KBM-7 (cell line): ENCODE results near the gene ERC2.
A peak's percentile ranks its signal among the peaks of the same experiment; 100 is the strongest.

Experiments used
- DNase-seq: peaks from one replicate; pipeline ENCODE4 v3.0.0-alpha.2; 2015
- in situ Hi-C: fragments of 300-500 bp; cut with MboI; formaldehyde crosslinking; loops from 2 replicates; pipeline ENCODE4 v1.14.3; 2020; ENCODE audit warnings: low sequenced_read_pairs, low pct_unique_long_range_greater_than_20kb, mixed read lengths

The ERC2 gene

GRCh38 chr3:56205406-56205805, 262.9 kb downstream of the ERC2 start:
- no peak for DNase-seq
- in situ Hi-C loops: no loop called here

GRCh38 chr3:56202997-56203396, 265.3 kb downstream of the ERC2 start:
- in situ Hi-C loops: no loop called here
- no peak for DNase-seq

DNA sequence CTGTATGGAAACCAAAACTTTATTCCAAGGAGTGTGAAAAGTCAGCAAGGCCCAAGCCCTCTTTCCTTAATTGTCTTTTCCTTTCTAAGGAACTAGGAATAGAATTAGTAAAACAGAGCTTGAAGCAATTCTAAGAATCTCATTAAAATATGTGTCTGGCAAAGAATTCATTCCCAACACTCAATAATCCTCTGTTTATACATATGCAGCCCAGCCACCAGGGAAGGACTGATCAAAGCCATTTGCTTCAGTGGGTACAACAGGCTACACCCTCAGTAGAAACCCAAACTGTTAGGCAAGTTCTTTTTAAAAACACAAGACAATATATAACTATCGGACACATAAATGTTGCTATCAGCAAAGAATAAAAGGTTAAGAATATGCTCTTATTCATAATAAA, 266.9 kb downstream of the ERC2 start:
- in situ Hi-C loops: no loop called here
- DNase-seq: no peak

DNA sequence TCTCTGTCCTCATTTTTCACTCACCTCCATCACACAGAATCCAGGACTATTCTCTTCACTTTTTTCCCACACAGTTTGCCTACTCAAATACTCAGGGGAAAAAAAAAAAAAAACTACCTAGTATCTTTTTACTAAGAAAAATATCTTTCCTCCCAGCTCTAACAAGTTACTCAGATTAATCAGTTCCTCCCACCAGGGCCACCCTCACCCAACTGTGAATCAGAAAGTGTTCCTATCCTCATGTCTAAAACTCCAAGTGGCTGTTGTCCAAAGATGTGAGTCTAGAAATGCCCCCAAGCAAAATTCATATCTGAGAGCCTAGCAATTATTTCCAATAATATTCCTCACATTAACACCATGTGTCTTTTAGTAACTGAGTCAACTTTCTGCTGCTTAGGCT, 268.0 kb downstream of the ERC2 start:
- in situ Hi-C loops: no loop called here
- no peak for DNase-seq

DNA sequence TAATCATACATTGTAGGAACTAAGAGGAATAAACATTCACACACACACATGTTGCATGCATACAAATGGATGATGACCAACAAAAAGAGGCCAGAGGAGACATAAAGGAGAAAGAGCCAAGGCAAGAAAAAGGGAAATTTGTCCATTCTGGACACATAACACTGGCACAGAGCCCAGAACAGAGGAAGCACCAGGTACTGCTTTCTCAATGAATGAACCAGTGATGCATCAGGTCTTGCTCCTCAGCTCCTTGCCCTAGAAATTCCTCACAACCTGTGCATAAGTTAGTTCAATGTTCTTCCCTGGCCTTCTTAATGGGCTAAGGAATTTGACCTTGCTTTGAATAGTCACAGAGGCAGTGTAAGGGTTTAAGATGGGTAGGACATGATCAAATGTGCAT, 270.3 kb downstream of the ERC2 start:
- in situ Hi-C loops: no loop called here
- no peak for DNase-seq

GRCh38 chr3:56197259-56197965, 270.9 kb downstream of the ERC2 start:
- in situ Hi-C loops: no loop called here
- DNase-seq: no peak

DNA sequence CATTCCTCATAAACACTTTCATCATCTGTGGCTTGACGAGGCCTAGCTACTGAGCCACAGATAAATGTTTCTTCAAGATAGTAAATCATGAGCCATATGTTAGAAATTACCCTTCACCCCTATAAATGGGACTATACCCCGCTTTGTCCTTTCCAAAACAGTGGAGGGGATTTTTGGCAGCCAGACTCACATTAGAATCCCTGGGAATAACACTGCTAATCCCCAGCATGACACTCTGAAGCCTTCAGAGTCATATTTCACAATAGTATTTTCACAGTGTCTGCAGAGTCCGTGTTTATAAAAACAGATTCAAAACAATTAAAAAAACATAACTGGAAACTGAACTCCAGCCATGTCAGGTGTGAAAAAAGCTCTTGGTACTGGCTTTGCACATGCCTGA, 271.6 kb downstream of the ERC2 start:
- in situ Hi-C loops: no loop called here
- DNase-seq: no peak

GRCh38 chr3:56193519-56193918, 274.7 kb downstream of the ERC2 start:
- in situ Hi-C loops: no loop called here
- DNase-seq: no peak

DNA sequence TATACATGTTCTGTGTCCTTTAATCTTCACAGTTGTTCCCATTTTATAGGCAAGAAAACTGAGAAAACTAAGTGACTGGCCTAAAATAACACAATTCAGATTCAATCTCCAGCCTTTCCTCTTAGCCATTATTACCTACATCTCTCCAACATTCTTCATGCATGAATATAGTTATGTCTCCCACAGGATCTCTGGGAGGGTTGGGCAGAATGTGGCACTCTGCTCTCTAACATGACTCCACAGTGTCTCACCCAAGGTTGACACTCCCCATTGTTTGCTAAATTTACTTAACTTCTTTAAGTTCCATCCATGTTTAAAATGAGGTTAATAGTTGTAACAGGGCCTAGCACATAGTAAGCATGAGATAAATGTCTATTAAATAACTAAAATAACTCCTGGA, 276.3 kb downstream of the ERC2 start:
- no peak for DNase-seq
- in situ Hi-C loops: no loop called here

GRCh38 chr3:56190771-56191305, 277.4 kb downstream of the ERC2 start:
- in situ Hi-C loops: no loop called here

GRCh38 chr3:56190130-56190529, 278.1 kb downstream of the ERC2 start:
- DNase-seq: no peak
- in situ Hi-C loops: no loop called here

More at GRCh38 chr3:56190771-56191305, 277.4 kb downstream of the ERC2 start:
- DNase-seq: no peak

GRCh38 chr3:56189536-56189935, 278.7 kb downstream of the ERC2 start:
- in situ Hi-C loops: no loop called here
- DNase-seq: no peak

DNA sequence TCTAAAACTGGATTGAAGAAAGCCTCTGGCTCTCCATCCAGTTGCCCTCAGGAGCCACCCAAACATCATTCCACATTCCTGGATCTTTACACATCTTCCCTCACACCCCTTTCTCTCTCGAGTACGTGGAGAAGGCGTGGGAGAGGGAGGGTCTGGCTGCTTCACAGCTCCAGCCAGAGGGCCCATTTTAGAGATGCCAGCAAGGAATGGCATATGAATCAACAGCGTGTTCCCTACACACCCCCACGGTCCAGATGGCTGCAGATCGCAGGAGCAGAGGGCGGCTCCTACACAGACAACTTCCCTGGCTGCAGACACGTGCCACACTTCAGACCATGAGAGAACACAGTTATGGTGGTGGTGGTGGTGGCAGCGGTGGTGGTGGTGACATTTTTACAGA, 280.1 kb downstream of the ERC2 start:
- no peak for DNase-seq
- in situ Hi-C loops: no loop called here

DNA sequence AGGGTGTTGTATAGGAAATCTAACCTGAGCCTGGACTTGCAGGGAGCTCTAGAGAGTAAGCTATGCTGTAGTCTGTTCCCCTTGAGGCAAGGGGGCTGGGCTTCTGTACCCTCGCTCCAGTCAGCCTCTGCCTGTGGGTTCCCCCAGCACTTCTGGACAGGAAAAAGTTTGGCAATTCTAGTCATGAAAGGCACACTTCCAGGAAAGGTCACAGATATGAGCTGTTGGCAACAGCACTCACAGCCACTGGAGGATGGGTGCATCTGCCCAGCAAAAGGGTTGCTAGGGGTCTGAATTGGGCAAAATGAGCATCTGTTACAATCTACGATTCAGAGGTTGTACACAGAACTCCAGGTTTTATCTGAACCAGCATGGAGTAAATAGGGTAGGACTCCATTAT, 281.2 kb downstream of the ERC2 start:
- DNase-seq: no peak
- in situ Hi-C loops: no loop called here

- no peak for DNase-seq
- in situ Hi-C loops: no loop called here
Measured at GRCh38 chr3:56185827-56186226, 282.4 kb downstream of the ERC2 start.

DNA sequence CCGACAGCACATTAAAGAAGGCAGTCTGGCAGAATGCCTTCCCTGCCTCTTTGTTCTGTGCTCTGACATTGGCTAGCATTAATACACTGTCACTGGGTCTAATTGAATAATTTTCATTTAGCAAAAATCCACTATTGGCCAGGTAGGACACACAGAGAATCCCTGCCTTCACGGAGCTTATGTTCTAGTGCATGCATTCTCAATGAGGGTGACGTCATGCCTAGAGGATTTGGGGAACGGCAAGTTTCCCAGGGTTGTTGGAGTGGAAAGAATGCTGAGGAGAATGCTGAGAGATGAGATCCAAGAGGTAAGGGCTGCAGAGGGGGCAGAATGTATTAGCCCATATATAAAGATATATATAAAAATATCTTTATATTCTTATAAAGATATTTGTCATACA, 284.7 kb downstream of the ERC2 start:
- DNase-seq: no peak
- in situ Hi-C loops: no loop called here

- in situ Hi-C loops: no loop called here
- no peak for DNase-seq
Measured at GRCh38 chr3:56180433-56180832, 287.8 kb downstream of the ERC2 start.

DNA sequence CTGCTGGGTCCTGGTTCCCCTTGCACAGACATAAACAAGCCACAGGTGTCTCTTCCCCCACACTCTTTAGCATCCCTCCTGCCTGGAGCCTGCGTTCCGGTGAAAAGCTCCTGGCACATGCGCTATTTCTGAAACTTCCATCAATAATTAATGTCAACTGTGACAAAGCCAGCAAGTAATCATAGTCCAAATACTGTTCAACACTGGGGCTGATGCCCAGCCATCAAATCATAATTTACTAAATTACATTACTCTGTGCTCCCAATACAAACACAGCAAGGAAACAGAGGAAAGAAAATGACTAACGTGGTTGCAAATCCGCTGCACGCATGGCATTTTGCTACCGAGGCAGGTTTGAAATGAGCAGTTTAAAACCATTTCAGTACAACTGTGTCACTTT, 294.7 kb downstream of the ERC2 start:
- DNase-seq: no peak
- in situ Hi-C loops: no loop called here

- in situ Hi-C loops: no loop called here
- no peak for DNase-seq
Measured at GRCh38 chr3:56164436-56164835, 303.8 kb downstream of the ERC2 start.

GRCh38 chr3:56157693-56158362, 310.4 kb downstream of the ERC2 start:
- in situ Hi-C loops: no loop called here
- peak; percentile 68 for DNase-seq

DNA sequence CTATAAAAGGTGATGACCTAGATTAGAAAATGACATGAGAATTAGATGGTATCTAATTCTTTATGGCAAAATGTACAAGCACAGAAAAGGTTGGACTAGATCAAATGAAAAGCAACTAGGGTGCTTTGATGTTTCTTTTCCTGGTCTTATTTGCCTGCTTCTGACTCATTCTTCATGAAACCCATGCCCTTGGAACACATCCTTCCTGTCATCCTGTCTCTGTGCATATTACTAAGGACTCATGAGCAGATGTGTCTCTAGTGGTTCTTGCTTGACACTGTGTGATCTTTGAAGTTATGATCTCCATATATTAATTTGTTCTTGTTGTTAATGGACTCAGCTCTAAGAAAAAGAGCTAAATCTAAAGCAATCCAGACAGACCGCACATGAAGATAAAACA, 314.0 kb downstream of the ERC2 start:
- in situ Hi-C loops: no loop called here
- no peak for DNase-seq
